ENCODE measurements around the gene CHST13. TPM values are rescaled to one million over a fixed set of nuclear protein-coding genes. Genes with fewer than 3 reads are reported as not detected.

Gene CHST13, protein sequence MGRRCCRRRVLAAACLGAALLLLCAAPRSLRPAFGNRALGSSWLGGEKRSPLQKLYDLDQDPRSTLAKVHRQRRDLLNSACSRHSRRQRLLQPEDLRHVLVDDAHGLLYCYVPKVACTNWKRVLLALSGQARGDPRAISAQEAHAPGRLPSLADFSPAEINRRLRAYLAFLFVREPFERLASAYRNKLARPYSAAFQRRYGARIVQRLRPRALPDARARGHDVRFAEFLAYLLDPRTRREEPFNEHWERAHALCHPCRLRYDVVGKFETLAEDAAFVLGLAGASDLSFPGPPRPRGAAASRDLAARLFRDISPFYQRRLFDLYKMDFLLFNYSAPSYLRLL
- 36.4 TPM for total RNA-seq

DNA sequence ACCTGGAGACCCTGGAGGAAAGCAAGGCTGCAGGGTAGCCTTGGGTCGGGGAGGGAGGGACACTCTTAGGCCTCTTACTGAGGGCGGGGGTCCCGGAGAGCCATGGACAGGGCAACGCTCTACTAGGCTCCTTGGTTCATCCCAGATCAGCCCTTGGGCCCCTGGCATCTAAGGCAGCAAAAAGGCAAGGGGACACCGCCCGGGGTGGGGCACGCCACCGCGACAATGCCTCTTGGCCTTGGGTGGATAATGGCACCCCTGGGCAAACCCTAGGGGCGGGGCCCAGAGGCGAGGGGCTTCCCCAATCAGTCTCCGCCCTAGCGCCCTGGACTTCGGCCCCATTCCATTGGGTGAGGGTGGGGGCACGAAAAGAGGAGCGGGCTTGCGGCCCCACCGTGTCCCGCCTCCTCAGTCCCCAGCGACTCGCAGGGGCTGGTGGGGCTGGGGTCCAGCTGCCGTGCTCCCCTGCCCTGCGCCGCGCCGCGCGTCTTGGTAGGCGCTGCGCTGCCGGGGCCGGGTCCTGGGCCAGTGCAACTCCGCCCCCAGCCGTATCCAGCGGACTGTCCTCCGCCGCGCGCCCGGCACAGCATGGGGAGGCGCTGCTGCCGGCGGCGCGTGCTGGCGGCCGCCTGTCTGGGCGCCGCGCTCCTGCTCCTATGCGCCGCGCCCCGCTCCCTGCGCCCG, at the start of gene CHST13:
Gene CHST13 (plus strand): TSS at position 411 of the 684 bp plus-strand sequence. CDS start 178 bp downstream, at position 589.
- DNase-seq (ENCODE audit: low read depth in 2 of 3, low spot score in 2 of 3): peak in 2 of 3 donors; percentile 58 to 68

DNA sequence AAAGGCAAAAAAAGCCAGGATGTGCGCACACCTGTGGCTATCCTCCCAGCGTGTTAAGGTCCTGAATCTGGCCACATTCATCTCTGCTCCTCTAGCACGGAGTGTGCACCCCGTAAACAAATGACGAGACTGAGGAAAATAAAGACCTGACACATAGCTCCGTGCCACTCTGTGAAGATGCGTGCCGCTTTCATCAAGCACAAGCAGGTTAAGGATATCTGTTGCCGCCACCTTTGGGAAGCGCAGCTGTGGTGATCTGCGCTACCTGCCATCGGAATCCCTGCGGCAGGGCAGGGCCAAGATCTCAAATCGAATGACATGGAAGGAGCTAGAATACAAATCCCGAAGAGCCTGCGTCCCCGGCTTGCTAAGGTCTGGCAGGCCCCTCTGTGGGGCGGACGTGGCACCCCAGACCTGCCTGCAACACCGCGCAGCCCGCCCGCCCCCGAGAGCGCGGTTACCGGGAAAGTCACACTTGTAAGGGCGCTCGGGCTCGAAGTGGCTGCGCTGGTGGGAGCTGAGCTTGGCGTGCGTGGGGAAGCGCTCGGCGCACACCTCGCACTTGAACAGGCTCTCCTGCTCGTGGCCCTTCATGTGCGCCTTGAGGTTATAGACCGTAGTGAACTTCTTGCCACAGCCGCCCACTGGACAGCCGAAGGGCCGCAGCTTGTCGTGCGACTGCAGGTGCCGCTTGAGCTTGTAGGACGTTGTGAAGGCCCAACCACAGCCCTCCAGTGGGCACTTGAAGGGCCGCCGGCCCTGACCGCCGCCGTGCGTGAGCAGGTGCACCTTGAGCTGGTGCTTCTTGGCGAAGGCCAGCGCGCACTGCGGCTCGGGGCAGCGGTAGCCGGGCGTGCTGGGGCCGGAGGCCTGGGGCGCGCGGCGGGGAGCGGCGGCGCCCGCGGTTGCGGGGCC, 49.2 kb upstream of the CHST13 start:
- DNase-seq (ENCODE audit: low read depth in 2 of 3, low spot score in 2 of 3): peak in 2 of 3 donors; percentile 41 to 49

DNA sequence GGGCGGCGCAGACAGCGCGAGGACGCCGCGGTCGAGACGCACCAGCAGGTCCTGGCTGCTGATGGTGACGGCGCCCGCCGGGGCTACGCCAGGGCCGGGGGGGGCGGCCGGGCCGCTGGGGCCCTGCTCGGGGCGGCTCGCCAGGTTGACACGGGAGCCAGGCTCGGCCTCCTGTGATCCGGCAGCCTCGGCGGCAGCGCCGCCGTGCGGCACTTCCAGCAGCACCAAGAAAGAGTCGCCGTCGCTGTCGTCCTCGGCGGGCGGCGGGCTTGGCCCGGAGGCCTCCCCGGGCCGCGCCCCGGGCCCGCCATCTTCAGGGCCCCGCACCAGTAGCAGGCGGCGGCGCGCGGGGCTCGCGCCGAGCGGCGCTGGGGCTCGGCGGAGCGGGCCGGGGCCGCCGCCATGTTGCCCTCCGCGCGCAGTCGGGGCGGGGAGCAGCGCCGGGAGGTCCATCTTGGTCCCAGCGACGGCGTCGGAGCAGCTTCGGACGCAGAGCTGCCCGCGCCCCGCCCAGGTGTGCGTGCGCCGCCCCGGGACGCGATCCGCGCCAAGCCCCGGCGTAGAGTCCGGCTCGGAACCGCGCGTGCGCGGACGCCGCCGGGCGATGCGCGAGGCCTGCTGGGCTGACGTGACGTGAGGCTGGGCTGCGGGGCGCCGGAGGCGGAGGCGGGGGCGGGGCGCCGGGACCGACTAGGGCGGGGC, 48.4 kb upstream of the CHST13 start, which contains the start of gene ZXDC:
Gene ZXDC (minus strand): TSS at position 479 of the 702 bp plus-strand sequence. CDS start 26 bp downstream, at position 453.
- DNase-seq (ENCODE audit: low read depth in 2 of 3, low spot score in 2 of 3): peak; percentile 89 to 94 (median 91)

DNA sequence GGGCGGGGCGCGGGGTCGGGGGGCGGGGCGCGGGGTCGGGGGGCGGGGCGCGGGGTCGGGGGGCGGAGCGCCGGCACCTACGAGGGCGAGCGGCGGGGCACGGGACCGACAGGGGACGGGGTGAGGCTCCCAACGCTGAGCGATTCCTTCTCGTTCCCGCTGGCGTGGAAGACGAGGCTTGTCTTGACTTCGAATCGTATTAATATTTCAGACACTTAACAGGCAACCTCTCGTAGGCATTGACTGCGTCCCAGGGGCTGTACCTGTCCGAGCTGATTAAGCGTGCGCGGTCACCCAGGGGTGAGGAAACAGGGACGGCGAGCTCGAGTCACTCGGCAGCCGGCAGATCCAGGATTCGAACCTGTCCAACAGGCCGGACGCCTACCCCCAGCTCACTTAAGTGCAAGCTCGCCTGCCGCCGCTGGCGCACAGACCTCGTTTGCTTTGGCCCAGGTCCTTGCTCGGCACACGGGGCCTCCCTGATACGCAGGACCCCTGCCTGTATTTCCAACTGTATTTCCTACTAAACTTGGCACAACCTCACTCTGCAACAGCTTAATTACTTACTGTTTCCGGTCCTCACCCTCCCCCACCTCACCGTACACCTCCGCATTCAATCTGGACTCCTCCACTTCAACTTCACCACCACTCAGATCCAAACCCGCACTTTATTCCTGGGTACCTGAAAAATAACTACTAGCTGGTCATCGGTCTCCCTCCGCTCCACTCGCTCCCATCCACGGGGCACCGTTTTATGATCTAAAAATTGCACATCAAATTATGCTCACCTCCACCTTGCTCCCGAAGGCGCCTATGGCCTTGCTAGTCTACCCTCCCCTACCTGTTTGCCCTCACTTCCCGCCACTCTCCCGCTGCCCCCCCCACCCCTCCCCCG, 47.5 kb upstream of the CHST13 start:
- DNase-seq (ENCODE audit: low read depth in 2 of 3, low spot score in 2 of 3): peak in 2 of 3 donors; percentile 49 to 65

DNA sequence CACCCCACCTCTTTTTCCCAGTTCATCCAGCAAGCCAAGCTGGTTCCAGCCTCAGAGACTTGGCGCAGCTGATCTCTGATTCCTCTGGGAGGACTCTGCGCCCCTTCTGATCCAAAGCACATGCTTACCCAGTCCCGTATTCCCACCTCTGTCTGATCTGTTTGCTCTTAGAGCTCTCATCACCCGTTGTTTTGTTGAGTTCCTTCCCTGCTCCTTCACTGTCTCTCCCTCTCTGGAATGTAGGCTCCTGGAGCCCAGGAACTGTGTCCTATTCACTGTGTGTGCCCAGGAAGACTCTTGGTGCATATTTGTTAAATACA, 46.9 kb upstream of the CHST13 start:
- no peak for DNase-seq (ENCODE audit: low read depth in 2 of 3, low spot score in 2 of 3)

DNA sequence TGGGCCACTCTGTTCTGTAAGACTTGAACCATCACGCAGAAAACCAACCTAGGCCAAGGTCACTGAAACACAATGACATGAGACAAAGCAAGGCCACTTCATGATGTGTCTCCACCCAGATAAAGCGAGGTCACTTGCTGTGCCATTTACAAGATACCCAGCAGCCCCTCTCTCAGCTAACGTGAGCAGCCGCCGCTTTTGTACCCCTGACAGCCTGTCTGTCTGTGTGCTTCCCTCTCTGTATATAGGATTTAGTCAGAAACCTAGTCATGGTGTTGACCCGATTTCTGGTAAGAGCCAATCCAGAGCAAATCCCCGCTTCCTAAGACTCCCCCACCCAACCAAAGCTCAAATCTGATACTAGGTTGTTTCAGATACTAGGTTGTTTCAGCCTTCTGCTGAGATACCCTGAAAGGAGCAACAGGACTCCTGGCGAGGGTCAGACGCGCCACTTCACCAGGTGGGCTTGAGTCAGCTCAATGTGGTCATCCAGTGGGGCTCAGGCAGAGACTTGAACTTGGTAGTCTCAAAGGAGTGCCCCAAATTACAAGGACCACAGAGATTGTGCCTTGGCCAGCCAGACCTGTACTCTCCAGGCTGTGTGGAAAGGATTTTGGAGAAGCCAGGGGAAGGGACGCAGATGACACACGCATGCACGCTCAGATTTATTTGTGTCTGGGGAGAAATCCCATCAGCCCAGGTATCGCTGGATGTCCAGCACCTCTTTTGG, 45.2 kb upstream of the CHST13 start:
- DNase-seq (ENCODE audit: low read depth in 2 of 3, low spot score in 2 of 3): no peak

DNA sequence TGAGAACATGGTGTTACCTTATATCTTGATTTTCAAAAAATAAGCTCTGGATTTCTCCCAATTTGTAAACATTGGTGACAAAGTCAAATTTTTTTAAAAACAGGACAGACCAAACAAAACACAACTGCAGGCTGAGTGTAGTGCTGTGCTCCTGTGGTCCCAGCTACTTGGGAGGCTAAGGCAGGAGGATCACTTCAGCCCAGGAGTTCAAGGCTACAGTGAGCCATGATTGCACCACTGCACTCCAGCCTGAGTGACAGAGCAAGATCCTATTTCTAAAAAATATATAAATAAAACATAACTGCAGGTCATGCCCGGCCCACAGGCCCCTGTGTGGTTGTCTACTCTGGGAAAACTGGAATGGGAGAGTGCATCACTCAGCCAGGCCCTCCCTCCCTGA, 44.3 kb upstream of the CHST13 start:
- no peak for DNase-seq (ENCODE audit: low read depth in 2 of 3, low spot score in 2 of 3)

DNA sequence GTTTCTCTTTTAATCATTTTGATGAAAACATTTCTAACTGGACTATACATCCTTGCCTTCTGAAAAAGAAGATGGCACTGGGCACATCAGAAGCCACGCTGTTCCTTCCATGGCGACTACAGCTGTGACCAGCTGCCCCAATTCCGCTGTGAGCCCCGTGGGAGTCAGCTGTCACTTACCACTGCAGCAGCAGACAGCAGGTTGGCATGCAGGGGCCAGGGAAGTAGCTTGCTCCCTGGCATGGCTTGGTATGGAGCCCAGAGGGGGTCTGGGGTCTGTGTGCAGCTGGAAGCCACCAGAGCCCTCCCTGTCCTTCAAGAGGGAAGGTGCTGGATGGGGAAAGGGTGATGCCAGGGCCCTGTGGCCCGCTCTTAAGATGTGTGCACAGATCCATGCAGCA, 43.7 kb upstream of the CHST13 start:
- no peak for DNase-seq (ENCODE audit: low read depth in 2 of 3, low spot score in 2 of 3)

DNA sequence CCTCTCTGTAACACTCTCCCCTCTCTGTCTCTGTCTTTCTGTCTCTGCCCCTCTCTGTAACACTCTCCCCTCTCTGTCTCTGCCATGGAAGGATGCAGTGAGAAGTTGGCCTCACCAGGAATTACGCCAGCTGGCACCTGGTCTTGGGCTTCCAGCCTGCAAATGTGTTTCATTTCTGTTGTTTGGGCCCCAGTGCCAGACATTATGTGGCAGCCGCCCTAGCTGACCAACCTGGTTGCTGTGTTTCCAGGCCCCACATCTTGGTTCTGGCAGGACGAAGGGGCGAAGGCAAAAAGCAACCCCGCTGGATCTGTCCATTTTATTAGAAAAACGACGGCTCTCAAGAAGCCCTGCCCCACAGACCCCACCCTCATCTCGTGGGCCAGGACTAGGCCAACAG, 43.1 kb upstream of the CHST13 start:
- DNase-seq (ENCODE audit: low read depth in 2 of 3, low spot score in 2 of 3): no peak

DNA sequence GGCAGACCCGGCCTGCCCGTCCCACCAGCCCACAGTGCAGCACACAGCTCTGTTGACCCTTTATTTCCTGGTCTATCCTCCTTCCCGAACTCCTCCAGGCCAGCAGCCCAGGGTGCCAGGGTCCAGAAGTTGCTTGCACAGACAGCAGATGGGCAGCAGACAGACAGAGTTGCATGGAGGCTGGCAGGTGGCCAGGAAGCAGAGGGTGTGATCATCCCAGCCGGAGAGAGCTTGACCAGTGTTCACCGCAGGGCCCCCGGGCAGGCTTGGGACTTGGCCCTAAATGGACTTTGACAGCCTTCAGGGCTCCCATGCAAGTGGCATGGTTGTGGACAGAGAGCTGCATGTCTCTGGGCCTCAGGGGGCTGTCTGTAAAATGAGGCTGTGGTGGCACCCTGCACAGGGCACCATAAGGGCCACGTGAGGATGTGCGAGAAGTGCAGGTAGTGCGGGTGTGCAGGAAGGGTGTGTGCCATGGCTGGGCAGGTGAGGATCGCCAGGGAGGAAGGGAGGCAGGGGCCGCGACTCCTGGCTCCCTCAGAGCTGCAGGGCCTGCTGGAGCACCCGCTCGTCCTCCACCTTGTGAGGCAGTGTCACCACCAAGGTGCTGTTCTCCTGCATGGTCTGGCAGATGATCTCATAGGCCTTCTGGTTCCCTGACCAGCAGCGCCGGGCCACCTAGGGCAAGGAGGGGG, 42.0 kb upstream of the CHST13 start:
- DNase-seq (ENCODE audit: low read depth in 2 of 3, low spot score in 2 of 3): no peak

DNA sequence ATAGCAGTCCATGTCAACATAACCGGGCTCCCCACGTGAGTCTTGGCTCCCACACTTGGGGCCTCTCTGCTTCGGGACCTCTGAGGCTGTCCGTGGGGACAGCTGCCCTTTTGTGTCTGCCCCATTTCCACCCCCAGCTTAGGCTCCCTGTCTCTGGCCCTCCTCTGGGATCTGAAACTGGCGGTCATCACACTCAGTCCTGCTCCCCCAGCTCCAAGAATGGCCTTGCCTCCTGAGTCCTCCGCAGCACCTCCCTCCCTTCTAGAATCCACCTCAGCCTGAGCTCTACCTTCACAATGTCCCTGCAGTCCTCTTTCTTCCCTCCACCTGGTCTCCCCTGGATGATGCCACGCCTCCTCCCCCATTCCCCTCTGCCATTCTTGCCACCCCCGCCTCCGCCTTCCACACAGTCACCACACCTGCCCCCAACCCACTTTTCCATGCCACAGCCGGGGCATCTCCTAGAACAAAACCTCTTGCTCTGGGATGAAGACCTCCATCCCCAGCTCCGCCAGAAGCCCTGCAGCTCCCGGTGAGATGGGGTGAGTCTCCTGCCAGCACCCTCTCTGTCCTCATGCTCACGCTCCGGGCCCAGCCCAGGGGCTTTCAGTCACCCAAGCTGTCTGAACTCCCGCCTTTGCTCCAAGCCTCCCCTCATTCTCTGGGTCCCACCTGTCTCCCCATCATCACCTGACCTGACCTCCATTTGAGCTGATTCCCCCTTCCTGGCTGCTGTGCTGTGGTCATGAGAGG, 41.3 kb upstream of the CHST13 start:
- DNase-seq (ENCODE audit: low read depth in 2 of 3, low spot score in 2 of 3): no peak

DNA sequence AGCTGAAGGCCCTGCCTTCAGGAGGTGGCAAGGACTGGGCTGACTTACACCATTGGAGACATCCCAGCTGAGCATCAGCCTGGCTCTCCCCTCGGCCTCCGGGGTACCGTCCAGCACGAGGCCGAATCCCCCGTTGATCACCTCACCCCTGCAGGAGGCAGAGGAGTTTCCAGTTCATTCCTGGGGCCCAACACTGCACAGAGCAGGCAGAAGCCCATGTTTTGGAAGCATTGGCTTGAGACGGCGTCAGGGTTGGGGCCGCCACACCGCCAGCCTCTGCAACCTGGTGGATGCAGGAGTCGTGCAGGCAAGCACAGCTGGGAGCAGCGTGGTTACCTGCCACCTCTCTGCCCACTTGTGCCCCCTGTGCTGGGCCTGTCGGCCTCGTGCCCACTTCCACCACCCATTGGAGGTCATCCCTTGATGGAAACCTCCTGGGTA, 40.6 kb upstream of the CHST13 start:
- no peak for DNase-seq (ENCODE audit: low read depth in 2 of 3, low spot score in 2 of 3)

DNA sequence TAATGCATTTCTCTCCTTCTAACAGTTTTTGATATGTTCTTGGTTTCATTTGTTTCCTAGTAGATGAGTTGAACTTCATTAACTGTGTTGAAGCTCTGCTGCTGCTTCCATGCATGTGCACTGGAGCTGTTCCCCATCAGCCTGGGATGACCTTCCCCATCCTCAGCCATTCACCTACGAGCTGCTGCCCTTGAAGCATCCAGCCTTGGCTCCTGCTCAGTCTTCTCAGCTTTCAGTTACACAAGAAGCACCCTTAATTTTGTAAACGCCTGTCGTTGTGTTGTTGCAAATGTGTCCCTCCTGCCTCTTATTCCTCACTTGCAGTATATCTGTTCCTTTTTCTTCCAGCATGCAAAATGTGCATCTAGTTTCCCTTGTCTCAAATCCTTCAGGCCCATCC, 39.8 kb upstream of the CHST13 start:
- no peak for DNase-seq (ENCODE audit: low read depth in 2 of 3, low spot score in 2 of 3)

DNA sequence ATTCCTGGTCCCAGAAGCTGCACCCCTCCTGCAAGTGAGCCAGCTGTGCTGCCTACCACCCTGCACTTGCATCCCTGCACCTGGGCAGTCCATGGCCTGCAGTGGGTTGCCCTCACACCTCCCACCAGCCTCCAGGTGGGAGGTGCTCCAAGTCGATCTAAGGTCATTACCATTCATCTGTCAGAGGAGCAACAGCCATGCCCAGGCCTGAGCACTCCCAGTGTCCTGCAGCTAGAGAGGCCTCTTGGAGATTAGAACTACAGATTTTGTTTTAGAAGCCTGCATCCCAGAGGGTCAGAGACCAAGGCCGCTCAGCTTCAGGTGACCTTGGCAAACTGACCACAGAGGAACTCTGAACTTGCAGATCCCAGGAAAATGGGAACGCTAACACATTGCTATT, 39.3 kb upstream of the CHST13 start:
- no peak for DNase-seq (ENCODE audit: low read depth in 2 of 3, low spot score in 2 of 3)

DNA sequence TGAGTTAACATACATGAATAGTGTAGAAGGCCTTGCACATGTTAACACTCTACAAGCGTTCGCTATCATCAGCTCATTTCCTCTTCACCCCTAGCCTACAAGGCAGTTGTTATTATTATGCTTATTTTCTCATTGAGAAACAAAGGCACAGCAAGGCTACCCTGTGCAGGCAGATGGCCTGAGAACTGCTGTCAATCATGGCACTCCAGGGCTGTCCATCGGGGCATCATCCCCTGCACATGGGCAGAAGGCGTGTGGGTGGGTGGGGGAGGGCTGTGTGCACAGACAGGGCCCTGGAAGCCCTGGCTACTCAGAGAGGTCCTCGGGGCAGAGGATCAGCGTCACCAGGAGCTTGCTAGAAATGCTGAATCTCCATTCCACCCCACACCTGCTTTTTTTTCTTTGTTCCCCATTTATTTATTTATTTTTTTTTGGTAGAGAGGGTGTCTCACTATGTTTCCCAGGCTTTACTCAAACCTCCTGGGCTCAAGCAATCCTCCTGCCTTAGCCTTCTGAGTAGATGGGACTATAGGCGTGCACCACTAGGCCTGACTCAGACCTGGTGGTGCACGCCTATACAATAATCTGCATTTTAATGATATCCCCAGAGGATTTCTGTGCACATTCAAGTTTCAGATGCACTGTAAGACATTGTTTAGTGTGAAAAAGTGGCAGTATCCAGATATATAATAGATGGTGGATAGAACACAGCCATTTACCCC, 38.6 kb upstream of the CHST13 start:
- DNase-seq (ENCODE audit: low read depth in 2 of 3, low spot score in 2 of 3): no peak

DNA sequence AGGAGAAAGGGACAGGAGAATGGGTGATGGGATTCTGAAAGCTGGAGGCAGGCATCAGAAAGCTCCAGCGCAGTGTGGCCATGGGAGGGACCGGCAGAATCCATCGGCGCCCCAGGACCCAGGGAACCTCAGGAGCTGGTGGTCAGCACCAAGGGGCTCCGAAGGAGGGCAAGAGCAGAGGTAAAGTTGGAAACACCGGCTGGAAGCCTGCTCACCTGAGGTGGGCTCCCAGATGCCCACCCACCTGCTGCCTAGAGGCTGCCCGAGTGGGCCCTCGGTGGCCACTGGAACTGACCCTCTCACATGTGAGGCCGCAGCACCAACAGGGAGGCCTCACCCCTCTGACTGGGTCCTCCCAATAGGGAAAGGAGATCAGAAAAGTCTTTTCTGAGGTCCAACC, 38.0 kb upstream of the CHST13 start:
- DNase-seq (ENCODE audit: low read depth in 2 of 3, low spot score in 2 of 3): no peak

DNA sequence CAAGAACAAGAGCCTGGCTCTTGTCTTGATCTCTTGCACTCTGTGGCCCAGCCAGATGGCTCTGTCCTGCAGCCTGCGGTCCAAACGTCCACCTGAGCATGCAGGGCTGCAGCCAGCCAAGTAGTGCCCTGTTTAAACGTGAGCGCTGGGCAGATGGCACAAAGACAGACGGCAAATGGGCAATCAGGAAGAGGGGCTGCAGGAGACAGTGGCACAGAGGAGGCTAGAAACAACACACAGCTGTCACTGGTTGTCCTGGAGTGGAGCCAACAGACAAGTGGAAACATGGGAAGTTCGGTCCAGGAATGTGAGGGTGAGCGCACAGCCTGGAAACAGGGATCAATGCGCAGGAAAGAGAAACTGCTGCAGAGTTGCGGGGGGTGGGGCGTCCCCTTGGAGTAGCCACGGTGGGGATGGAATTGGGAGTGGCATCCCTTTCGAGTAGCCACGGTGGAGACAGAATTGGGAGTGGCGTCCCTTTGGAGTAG, 37.6 kb upstream of the CHST13 start:
- no peak for DNase-seq (ENCODE audit: low read depth in 2 of 3, low spot score in 2 of 3)
